Vagina (tissue), 2 donors: ENCODE data around the gene PLAAT3.

Experiments
- POLR2A ChIP-seq, 2 donors: fragments of 450-650 bp; IDR thresholded peaks; one replicate each; pipeline ENCODE4 v1.6.1; 2017; ENCODE audit warnings: antibody characterized with exemption in 2 of 2, mild to moderate bottlenecking in 2 of 2, moderate library complexity in 2 of 2
- POLR2AphosphoS5 ChIP-seq, 2 donors: sonication (generic); formaldehyde crosslinking; IDR thresholded peaks; one replicate each; pipeline ENCODE4 v1.9.0; 2017; ENCODE audit warnings: antibody characterized with exemption in 2 of 2, mild to moderate bottlenecking in 2 of 2, low read depth in 1 of 2; ENCODE audit not compliant: insufficient read depth in 1 of 2

GRCh38 chr11:63560506-63561180 is 53.6 kb downstream of the PLAAT3 start:
- TF ChIP-seq POLR2A (IDR thresholded peaks at IDR 0.05): no peak
- no peak for TF ChIP-seq POLR2AphosphoS5 (IDR thresholded peaks at IDR 0.05; ENCODE audit: insufficient read depth in 1 of 2, low read depth in 1 of 2)
